Fibroblast of lung (primary cell): ENCODE measurements around the gene FRMPD3.

Experiments used
- CTCF ChIP-seq, 2 donors: IDR thresholded peaks in 1 of 2; conservative IDR thresholded peaks in 1 of 2; 1 replicate in 1 of 2; 2 replicates in 1 of 2; pipeline ENCODE4 v1.5.1; 2011 to 2012; ENCODE audit warnings: low read length in 2 of 2, control low read depth in 1 of 2, inconsistent platforms in 1 of 2, low read depth in 1 of 2, mild to moderate bottlenecking in 1 of 2
- EZH2 ChIP-seq: IDR thresholded peaks from 2 replicates; pipeline ENCODE4 v1.5.1; 2012; ENCODE audit warnings: low read length, control low read depth, mild to moderate bottlenecking; ENCODE audit errors: missing control alignments

- no peak for TF ChIP-seq CTCF (conservative IDR thresholded peaks at IDR 0.05 in 1 of 2, IDR thresholded peaks at IDR 0.05 in 1 of 2; ENCODE audit: low read depth in 1 of 2, low read length in 2 of 2)
- no peak for TF ChIP-seq EZH2
Observed at GRCh38 chrX:107467271-107467670, 17.8 kb downstream of the FRMPD3 start.
